CD4-positive, alpha-beta T cell (primary cell): ENCODE measurements around the gene SMIM45.

ENCODE experiments used
- ATAC-seq: fragments of 200-7000 bp; cut with Tn5 transposase; one replicate; pipeline ENCODE4 v1.10.0; 2022; ENCODE audit warnings: mild to moderate bottlenecking; ENCODE audit not compliant: poor library complexity
- CTCF ChIA-PET: fragments of 350-600 bp; sonication (Branson Sonifier 250); formaldehyde crosslinking; loops from one replicate; lab custom pipeline; 2021; ENCODE audit warnings: antibody characterized with exemption, inconsistent platforms; lab: Charles Lee
- POLR2A ChIA-PET: fragments of 350-600 bp; sonication (Branson Sonifier 250); formaldehyde crosslinking; loops from one replicate; lab custom pipeline; 2021; ENCODE audit warnings: antibody characterized with exemption, inconsistent platforms; lab: Charles Lee
- DNase-seq, 14 experiments: peaks; one replicate each; pipeline ENCODE4 v3.0.0-alpha.2; 2013 to 2020; ENCODE audit warnings: mixed read lengths in 2 of 14
- H3K27ac ChIP-seq, 2 donors: one replicate each; pipeline versions ENCODE4 v1.5.1 to v1.7.0; 2013; ENCODE audit warnings: low read length in 2 of 2, low read depth in 1 of 2, mild to moderate bottlenecking in 1 of 2
- H3K27me3 ChIP-seq, 2 experiments: 1 replicate in 1 of 2; 2 replicates in 1 of 2; pipeline versions ENCODE4 v1.6.1 to v1.7.0; 2013; ENCODE audit warnings: low read length in 2 of 2, control low read depth in 1 of 2, mild to moderate bottlenecking in 1 of 2, moderate library complexity in 1 of 2; ENCODE audit not compliant: insufficient read depth in 2 of 2, control insufficient read depth in 1 of 2
- H3K36me3 ChIP-seq: one replicate; pipeline ENCODE4 v1.6.1; 2013; ENCODE audit warnings: low read length, control low read depth; ENCODE audit not compliant: insufficient read depth
- H3K4me1 ChIP-seq: one replicate; pipeline ENCODE4 v1.6.1; 2013; ENCODE audit warnings: low read length, control low read depth; ENCODE audit not compliant: insufficient read depth
- H3K4me3 ChIP-seq: one replicate; pipeline ENCODE4 v1.5.1; 2013; ENCODE audit warnings: mild to moderate bottlenecking, low read length, moderate library complexity
- H3K9me3 ChIP-seq, 2 experiments: 1 replicate in 1 of 2; 2 replicates in 1 of 2; pipeline versions ENCODE4 v1.6.1 to v1.7.0; 2013; ENCODE audit warnings: low read length in 2 of 2, mild to moderate bottlenecking in 2 of 2, control low read depth in 1 of 2, moderate library complexity in 1 of 2; ENCODE audit not compliant: control insufficient read depth in 1 of 2, insufficient read depth in 1 of 2
- H3K27ac Mint-ChIP-seq: one replicate; pipeline ENCODE4 v1.8.0; 2020; ENCODE audit warnings: mixed read lengths
- H3K27me3 Mint-ChIP-seq: one replicate; pipeline ENCODE4 v1.8.0; 2021; ENCODE audit warnings: mixed read lengths
- H3K36me3 Mint-ChIP-seq: one replicate; pipeline ENCODE4 v1.8.0; 2021; ENCODE audit warnings: low read depth, mixed read lengths
- H3K4me1 Mint-ChIP-seq: one replicate; pipeline ENCODE4 v1.8.0; 2021; ENCODE audit warnings: low read depth, mixed read lengths
- H3K4me3 Mint-ChIP-seq: one replicate; pipeline ENCODE4 v1.8.0; 2020; ENCODE audit warnings: mild to moderate bottlenecking, mixed read lengths
- H3K9me3 Mint-ChIP-seq: one replicate; pipeline ENCODE4 v1.8.0; 2020; ENCODE audit warnings: mixed read lengths
- intact Hi-C, 2 experiments: fragments of 100-400 bp; cut with DNase I in 1 of 2; cut with micrococcal nuclease in 1 of 2; formaldehyde crosslinking; loops; one replicate each; pipeline versions ENCODE4 v1.15.1 to v1.9.0; 2023 to 2025; cut with DNase I, micrococcal nuclease
- TF ChIP-seq, protein P1 (sequence below): fragments of 200-600 bp; IDR thresholded peaks from one replicate; pipeline ENCODE4 v1.8.0; 2022; ENCODE audit warnings: antibody characterized with exemption, mild to moderate bottlenecking

The SMIM45 gene

DNA sequence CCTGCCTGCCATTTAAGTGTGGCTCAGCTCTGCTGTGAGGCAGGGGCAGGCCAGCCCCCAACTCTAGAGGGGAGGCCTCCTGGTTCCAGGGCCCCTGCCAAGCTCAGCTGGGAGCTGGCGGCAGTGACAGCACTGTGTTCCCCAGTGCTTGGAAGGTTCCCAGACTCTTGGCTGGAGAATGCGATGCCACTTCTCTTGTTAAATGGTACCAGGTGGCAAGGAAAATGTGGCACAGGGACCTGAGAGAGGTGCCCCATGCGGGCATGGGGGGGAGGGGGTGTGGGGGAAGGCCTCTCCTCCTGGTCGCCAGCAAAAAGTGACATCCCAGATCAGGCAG, 17.0 kb upstream of the SMIM45 start:
- Mint-ChIP-seq H3K27ac (no peak overlapping the region), H3K4me1 (peaks cover 15% of the 10 kb centered on the region)
- no peak for ATAC-seq

GRCh38 chr22:41935509-41935908, 16.4 kb upstream of the SMIM45 start:
- Histone ChIP-seq H3K27me3 (no peaks in the 10 kb centered on the region), H3K27ac (no peak overlapping the region), H3K4me1 (peaks cover 22% of the 10 kb centered on the region), H3K9me3 (no peaks in the 10 kb centered on the region), H3K36me3 (no peaks in the 10 kb centered on the region), H3K4me3 (no peak overlapping the region)
- ChIA-PET POLR2A (interaction anchor here (2.3 kb wide), 1 partner anchor 9 kb away, joined by 7 read pairs; the partner anchor contains the start of gene TNFRSF13C), CTCF (interaction anchor here (6.7 kb wide), 1 partner anchor 10 kb away, joined by 63 read pairs; the partner anchor contains the start of gene TNFRSF13C)
- H3K9me3 Mint-ChIP-seq, result no peaks in the 10 kb centered on the region
- H3K4me3 Mint-ChIP-seq, result no peak overlapping the region
- ATAC-seq, result no peak
- intact Hi-C loops, result no loop called here
- peaks cover 4% of the 10 kb centered on the region for H3K36me3 Mint-ChIP-seq
- H3K27me3 Mint-ChIP-seq, result no peaks in the 10 kb centered on the region
- no peak for DNase-seq
- TF ChIP-seq, protein P1, sequence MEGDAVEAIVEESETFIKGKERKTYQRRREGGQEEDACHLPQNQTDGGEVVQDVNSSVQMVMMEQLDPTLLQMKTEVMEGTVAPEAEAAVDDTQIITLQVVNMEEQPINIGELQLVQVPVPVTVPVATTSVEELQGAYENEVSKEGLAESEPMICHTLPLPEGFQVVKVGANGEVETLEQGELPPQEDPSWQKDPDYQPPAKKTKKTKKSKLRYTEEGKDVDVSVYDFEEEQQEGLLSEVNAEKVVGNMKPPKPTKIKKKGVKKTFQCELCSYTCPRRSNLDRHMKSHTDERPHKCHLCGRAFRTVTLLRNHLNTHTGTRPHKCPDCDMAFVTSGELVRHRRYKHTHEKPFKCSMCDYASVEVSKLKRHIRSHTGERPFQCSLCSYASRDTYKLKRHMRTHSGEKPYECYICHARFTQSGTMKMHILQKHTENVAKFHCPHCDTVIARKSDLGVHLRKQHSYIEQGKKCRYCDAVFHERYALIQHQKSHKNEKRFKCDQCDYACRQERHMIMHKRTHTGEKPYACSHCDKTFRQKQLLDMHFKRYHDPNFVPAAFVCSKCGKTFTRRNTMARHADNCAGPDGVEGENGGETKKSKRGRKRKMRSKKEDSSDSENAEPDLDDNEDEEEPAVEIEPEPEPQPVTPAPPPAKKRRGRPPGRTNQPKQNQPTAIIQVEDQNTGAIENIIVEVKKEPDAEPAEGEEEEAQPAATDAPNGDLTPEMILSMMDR, result no peak
- H3K27ac Mint-ChIP-seq, result no peak overlapping the region
- H3K4me1 Mint-ChIP-seq, result peaks cover 20% of the 10 kb centered on the region

More for the DNA sequence above, 17.0 kb upstream of the SMIM45 start:
- H3K9me3 Mint-ChIP-seq, result no peaks in the 10 kb centered on the region
- peaks cover 2% of the 10 kb centered on the region for H3K36me3 Mint-ChIP-seq
- DNase-seq, result no peak
- H3K27me3 Mint-ChIP-seq, result no peaks in the 10 kb centered on the region
- no peaks in the 10 kb centered on the region for H3K36me3 ChIP-seq
- no peaks in the 10 kb centered on the region for H3K27me3 ChIP-seq
- peaks cover 17% of the 10 kb centered on the region for H3K4me1 ChIP-seq
- no peaks in the 10 kb centered on the region for H3K9me3 ChIP-seq
- intact Hi-C loops, result no loop called here
- no peak overlapping the region for H3K4me3 Mint-ChIP-seq
- no peak overlapping the region for H3K27ac ChIP-seq
- TF ChIP-seq, protein P1, result no peak
- ChIA-PET CTCF (interaction anchor here (0.8 kb wide), 1 partner anchor 9 kb away, joined by 3 read pairs; no protein-coding TSS in a partner anchor), POLR2A (interaction anchor here (2.3 kb wide), 1 partner anchor 9 kb away, joined by 7 read pairs; the partner anchor contains the start of gene TNFRSF13C)
- H3K4me3 ChIP-seq, result no peak overlapping the region

DNA sequence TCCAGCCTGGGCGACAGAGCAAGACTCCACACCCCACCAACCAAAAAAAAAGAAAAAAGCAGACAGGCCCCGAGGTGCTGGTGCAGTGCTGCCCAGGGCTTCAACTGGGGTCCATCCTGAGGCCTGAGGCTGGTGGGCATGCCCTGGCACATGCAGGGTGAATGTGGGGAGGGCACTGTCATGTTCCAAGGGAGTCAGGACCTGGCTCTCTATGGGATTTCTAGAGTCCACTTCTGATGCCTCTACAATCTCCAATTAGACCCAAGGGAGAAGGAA, 15.1 kb upstream of the SMIM45 start:
- TF ChIP-seq, protein P1, result no peak
- Mint-ChIP-seq H3K27me3 (no peaks in the 10 kb centered on the region), H3K27ac (peak overlapping the region; percentile 69), H3K9me3 (no peaks in the 10 kb centered on the region), H3K36me3 (peaks cover 4% of the 10 kb centered on the region), H3K4me1 (peaks cover 33% of the 10 kb centered on the region), H3K4me3 (no peak overlapping the region)
- intact Hi-C loops, result no loop called here
- Histone ChIP-seq H3K36me3 (no peaks in the 10 kb centered on the region), H3K4me3 (no peak overlapping the region), H3K4me1 (peaks cover 35% of the 10 kb centered on the region), H3K27me3 (no peaks in the 10 kb centered on the region), H3K27ac (no peak overlapping the region), H3K9me3 (no peaks in the 10 kb centered on the region)
- CTCF ChIA-PET, result interaction anchor here (6.7 kb wide), 1 partner anchor 11 kb away, joined by 63 read pairs; the partner anchor contains the start of gene TNFRSF13C
- DNase-seq (no peak), ATAC-seq (no peak)
- POLR2A ChIA-PET, result interaction anchor here (2.3 kb wide), 1 partner anchor 11 kb away, joined by 7 read pairs; the partner anchor contains the start of gene TNFRSF13C
